ENCODE measurements around the gene S1PR2.
"Not testable (repeated sequence)": the region's sequence is repeated elsewhere in the genome, so short reads cannot be mapped to it uniquely, and the experiment has no call there.

The S1PR2 gene

GRCh38 chr19:10260141-10260584, 29.0 kb upstream of the S1PR2 start:
- no peak for DNase-seq
- no peak for TF ChIP-seq GATA1 (IDR thresholded peaks at IDR 0.05; ENCODE audit: low read depth, low read length)
- TF ChIP-seq POLR2A (IDR thresholded peaks at IDR 0.05; ENCODE audit: low read length), result no peak

DNA sequence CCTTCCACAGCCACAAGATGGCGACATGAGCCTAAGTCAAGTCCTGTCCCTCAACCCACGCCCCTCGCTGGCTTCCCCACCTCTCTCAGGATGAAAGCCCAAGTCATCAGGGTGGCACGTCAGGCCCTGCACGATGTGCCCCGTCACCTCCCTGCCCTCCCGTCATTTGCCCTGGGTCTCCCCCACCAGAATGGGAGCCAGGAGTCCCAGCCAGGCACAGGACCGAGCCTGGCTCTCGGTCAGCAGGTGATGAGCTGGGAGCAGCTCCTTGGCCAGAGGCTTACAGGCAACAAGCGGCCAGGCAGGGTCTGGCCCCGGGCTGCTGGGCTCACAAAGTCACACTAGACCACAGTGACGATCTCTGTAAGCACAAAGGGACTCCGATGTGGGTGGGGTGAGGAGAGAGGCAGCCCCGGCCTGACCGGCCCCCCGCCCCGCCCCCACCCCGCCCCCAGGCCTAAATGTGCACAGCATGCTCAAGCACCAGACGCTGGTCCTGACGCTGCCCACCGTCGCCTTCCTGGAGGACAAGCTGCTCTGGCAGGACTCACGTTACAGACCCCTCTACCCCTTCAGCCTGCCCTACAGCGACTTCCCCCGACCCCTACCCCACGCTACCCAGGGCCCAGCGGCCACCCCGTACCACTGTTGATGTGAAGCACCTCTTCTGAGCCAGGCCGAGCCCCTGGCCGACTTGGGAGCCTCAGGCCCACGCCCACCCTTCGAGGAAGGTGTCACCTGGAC, 28.2 kb upstream of the S1PR2 start:
- no peak for TF ChIP-seq GATA1 (IDR thresholded peaks at IDR 0.05; ENCODE audit: low read depth, low read length)
- TF ChIP-seq POLR2A (IDR thresholded peaks at IDR 0.05; ENCODE audit: low read length), result no peak
- DNase-seq, result peak; percentile 90 to 94

- no peak for DNase-seq
- no peak for TF ChIP-seq GATA1 (IDR thresholded peaks at IDR 0.05; ENCODE audit: low read depth, low read length)
Observed at GRCh38 chr19:10258080-10258710, 27.1 kb upstream of the S1PR2 start.

GRCh38 chr19:10256970-10257615, 26.0 kb upstream of the S1PR2 start:
- no peak for DNase-seq
- TF ChIP-seq GATA1 (IDR thresholded peaks at IDR 0.05; ENCODE audit: low read depth, low read length) (no peak), POLR2A (IDR thresholded peaks at IDR 0.05; ENCODE audit: low read length) (no peak)

DNA sequence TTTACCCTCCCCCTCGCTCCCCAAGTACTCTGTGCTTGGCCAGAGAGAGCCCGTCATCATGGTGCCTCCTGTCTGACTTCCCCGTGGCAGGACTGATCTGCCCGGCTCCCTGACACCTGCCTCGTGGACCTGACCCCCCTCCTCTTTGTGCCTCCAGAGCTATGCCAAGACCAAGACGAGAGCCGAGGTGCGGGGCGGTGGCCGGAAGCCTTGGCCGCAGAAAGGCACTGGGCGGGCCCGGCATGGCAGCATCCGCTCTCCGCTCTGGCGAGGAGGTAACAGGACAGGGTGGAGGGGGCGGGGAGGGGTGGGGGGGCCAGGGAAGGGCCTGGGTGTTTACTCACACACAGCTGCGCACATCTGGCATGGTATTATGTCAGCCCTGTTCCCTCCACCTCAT, 25.4 kb upstream of the S1PR2 start:
- no peak for TF ChIP-seq POLR2A (IDR thresholded peaks at IDR 0.05; ENCODE audit: low read length)
- TF ChIP-seq GATA1 (IDR thresholded peaks at IDR 0.05; ENCODE audit: low read depth, low read length), result no peak
- DNase-seq, result no peak

DNA sequence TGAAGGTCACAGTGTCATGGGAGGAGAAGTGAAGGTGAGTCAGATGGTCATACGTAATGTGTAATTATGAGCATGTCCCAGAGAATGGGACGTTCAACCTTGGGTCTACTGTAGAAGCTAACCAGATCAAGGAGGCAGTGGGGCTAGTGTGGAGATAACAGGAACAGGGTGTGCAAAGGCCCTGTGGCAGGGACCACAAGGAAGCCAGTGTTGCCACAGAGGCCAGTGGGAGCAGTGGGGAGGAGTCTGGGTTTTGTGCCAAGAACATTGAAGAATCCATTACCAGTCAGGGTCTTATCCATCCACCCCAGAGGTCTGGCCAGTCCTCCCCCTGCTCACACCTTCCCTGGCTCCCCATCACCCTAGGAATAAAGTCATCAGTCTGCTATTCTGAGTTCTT, 24.2 kb upstream of the S1PR2 start:
- no peak for TF ChIP-seq GATA1 (IDR thresholded peaks at IDR 0.05; ENCODE audit: low read depth, low read length)
- TF ChIP-seq POLR2A (IDR thresholded peaks at IDR 0.05; ENCODE audit: low read length), result no peak
- no peak for DNase-seq

DNA sequence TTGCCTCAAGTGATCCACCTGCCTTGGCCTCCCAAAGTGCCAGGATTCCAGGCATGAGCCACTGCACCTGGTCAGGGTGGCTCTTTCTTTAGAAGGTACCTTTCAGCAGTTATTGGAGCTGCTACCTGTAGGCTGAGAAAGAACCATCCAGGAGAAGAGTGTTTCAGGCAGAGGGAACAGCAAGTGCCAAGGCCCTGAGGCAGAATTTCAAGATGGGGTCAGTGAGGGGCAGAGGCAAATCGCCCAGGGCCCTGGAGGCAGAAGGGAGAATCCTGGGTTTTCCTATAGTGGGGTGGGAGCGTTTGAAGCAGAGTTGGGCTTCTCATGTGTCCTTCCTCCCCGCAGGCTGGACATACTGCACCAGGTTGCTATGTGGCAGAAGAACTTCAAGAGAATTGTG, 23.1 kb upstream of the S1PR2 start:
- TF ChIP-seq POLR2A (IDR thresholded peaks at IDR 0.05; ENCODE audit: low read length) (no peak), GATA1 (IDR thresholded peaks at IDR 0.05; ENCODE audit: low read depth, low read length) (no peak)
- DNase-seq, result no peak

DNA sequence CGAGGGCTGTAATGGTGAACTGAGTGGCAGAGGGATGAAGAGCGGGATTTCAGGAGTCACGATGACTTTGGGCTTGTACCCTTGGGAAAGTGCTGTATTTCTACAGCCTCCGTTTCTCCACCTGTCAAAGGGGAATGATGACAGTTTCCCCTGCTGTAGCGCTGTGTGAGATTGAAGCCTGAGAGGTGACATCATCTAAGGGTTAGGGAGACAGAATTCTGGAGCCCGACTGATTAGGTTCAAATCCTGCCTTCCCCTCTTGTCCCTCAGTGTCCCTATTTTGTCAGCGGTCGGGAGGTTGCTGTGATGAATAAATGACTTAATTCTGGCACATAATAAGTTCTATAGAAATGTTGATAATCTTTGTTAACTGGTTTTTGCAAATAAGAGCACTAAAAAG, 21.6 kb upstream of the S1PR2 start:
- TF ChIP-seq POLR2A (IDR thresholded peaks at IDR 0.05; ENCODE audit: low read length), result no peak
- no peak for TF ChIP-seq GATA1 (IDR thresholded peaks at IDR 0.05; ENCODE audit: low read depth, low read length)
- DNase-seq, result peak in 1 of 2 experiments; percentile 56

DNA sequence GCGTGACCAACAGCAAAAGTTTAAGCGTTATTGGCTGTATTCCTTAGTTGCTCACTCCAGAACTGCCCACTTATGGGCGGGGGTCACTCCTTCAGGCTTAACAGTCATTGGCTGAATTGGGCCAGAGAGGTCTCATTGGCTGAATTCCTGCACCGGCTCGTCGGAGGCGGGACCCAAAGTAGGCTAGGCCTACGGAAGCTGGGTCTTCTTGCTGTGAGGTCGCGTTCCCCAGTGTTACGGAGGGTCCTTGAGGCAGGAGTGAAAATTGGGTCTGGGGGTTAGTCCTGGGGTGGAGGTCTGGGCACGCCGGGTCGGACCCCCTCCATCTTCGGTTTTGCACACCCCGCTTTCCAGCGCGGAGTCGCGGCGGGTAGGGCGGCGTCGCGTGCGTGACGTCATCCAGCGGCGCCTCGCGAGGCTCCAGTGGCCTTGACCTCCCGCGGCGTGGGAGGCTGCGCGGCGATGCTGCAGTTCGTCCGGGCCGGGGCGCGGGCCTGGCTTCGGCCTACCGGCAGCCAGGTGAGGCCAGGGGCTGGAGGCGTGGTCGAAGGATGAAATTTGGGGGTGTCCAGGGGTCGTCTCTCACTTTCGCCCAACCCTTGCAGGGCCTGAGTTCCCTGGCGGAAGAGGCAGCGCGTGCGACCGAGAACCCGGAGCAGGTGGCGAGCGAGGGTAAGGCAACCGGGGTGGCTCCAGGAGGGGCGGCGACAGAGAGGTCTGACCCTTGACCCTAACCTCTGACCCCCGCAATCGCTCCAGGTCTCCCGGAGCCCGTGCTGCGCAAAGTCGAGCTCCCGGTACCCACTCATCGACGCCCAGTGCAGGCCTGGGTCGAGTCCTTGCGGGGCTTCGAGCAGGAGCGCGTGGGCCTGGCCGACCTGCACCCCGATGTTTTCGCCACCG, 20.9 kb upstream of the S1PR2 start, which contains the start of gene MRPL4:
Gene MRPL4, plus strand, starts transcription at position 423 of the 903 bp plus-strand sequence. Its CDS starts 40 bp downstream, at position 463.
- TF ChIP-seq GATA1 (IDR thresholded peaks at IDR 0.05; ENCODE audit: low read depth, low read length) (no peak), POLR2A (IDR thresholded peaks at IDR 0.05; ENCODE audit: low read length) (peak; percentile 81)
- DNase-seq, result peak; percentile 98 to 99

- no peak for DNase-seq
- TF ChIP-seq POLR2A (IDR thresholded peaks at IDR 0.05; ENCODE audit: low read length) (no peak), GATA1 (IDR thresholded peaks at IDR 0.05; ENCODE audit: low read depth, low read length) (no peak)
Observed at GRCh38 chr19:10246511-10246910, 15.4 kb upstream of the S1PR2 start.

DNA sequence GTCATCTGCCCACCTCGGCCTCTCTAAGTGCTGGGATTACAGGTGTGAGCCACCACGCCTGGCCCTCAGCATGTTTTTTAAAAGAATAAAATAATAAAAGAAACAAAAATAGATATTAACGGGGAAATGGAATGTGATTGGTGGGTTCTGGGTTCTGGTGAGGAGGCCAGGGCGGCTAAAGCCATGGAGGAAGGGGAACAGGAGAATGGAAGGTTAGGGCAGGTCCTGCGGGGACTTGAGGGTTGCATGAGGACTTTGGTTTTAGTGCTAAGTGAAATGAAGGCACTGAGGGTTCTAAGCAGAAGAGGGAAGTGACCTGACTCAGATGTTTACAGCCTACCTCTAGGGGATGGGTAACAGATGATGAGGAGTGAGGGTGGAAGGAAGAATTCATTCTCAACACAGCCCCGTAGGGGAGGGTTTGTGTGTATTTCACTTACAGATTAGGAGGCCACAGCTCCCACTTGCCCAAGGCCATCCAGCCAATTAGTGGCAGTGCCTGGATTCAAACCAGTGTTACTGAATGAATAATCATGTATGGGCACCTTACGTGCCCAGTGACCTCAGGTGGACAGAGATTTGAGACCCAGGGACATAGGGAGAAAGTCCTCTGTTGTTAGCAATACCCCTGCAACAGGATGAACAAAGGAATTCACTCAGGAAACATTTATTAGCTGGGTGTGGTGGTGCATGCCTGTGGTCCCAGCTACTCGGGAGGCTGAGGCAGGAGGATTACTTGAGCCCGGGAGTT, 14.2 kb upstream of the S1PR2 start:
- no peak for DNase-seq
- TF ChIP-seq GATA1 (IDR thresholded peaks at IDR 0.05; ENCODE audit: low read depth, low read length), result no peak
- TF ChIP-seq POLR2A (IDR thresholded peaks at IDR 0.05; ENCODE audit: low read length), result no peak

GRCh38 chr19:10243606-10244005, 12.5 kb upstream of the S1PR2 start:
- TF ChIP-seq GATA1 (IDR thresholded peaks at IDR 0.05; ENCODE audit: low read depth, low read length), result no peak
- no peak for TF ChIP-seq POLR2A (IDR thresholded peaks at IDR 0.05; ENCODE audit: low read length)

GRCh38 chr19:10241826-10242449, 10.8 kb upstream of the S1PR2 start:
- DNase-seq, result not testable (repeated sequence)

More at GRCh38 chr19:10243606-10244005, 12.5 kb upstream of the S1PR2 start:
- DNase-seq, result no peak
